GM21360 (cell line): ENCODE measurements around the gene CALB2.
A peak's percentile ranks its signal among the peaks of the same experiment; 100 is the strongest.
"Not testable (repeated sequence)": the region's sequence is repeated elsewhere in the genome, so short reads cannot be mapped to it uniquely, and the experiment has no call there.

Experiments
- ATAC-seq: cut with Tn5 transposase; IDR thresholded peaks from one replicate; pipeline ENCODE4 v1.9.1; 2021; ENCODE audit warnings: mild to moderate bottlenecking, moderate library complexity; ENCODE audit not compliant: unreplicated experiment

CALB2 gene

GRCh38 chr16:71358464-71358998 is at the start of gene CALB2:
CALB2 (plus strand) TSS chr16:71358723; CDS start chr16:71358793, 70 bp downstream.
- peak; percentile 78 for ATAC-seq

DNA sequence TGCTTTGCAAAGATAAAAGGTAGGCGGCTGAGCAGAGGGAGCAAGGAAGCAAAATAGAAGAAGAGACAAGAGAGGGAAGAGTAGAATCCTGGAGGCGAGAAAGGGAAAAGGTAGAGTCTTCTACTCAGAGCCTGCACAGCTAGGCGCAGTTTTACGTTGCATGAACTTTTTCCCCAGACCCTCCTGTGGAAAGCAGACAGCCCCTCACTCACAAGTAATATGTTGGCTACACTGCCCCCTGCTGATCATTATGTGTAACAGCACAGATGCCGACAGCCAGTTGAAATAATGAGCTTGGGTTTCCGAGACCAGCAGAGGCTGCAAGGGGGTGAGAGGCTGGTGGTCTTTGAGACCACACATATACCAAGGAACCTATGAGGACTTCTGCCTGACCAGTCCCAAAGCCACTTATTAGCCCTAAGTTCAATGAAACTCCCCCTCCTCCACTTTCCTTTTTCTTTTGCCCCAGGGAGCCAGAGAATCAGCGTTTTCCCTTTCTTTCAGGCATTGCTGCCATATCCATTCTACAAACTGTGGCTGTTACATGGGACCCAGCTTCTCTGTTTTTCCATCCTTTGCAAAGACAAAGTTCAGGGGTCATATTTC is 46.9 kb upstream of the CALB2 start:
- no peak for ATAC-seq

- ATAC-seq = not testable (repeated sequence)
Measured at GRCh38 chr16:71313591-71313990, 44.9 kb upstream of the CALB2 start.

DNA sequence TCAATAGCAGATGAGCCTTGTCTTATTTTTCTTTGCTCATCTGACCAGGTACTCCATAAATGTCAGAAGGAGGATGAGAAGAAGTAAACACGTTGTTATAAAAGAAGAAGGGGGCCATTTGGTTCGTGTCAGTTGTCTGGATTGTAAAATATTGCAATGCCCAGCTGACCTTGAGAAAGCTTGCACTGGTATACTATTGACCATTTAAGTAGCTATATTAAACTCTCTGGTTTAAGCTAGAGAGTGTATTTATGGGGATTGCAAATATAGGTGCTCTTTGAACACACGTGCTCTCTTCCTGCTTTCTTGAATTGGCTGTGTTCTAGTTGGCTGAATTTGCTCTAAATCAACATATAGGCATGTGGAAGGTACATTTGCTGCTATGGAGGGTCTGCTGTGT is 43.3 kb upstream of the CALB2 start:
- no peak for ATAC-seq

- no peak for ATAC-seq
Measured at GRCh38 chr16:71319999-71320398, 38.5 kb upstream of the CALB2 start.

DNA sequence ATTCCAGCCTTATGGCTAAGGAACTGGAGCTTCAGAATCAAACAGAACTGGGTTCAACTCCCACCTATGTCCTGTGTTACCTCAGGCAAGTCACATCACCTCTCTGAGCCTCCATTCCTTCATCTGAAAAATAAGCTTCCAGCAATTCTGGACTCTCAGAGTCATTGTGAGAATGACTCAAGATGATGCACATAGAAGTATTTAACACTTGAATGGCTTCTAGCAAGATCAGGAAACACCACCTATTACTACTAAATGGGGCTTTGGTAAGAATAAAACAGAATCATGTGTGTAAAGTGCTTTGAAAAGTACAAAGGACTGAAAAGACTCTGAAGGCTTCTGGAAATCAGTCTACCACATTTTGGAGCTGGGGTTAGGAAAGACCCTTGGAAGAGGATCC is 30.8 kb upstream of the CALB2 start:
- ATAC-seq = no peak

DNA sequence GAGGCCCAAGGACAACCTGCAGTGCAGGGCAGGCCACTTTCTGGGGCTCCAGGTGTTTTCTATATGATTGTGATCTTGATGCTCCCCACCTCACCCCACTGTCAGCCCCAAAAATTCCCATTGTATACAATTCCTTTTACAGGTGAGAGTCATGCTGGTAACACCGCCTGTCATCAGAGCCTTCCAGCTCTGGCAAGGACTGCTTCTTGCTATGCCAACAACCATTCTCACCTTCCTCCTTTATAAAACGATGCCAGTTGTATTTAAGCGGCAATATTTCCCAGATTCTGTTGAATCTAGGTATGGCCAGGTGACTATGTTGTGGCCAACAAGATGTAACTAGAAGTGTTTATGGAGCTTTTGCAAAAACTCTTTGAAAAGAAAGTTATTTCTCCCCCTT is 30.4 kb upstream of the CALB2 start:
- no peak for ATAC-seq

- no peak for ATAC-seq
Measured at GRCh38 chr16:71337631-71338030, 20.9 kb upstream of the CALB2 start.

GRCh38 chr16:71338193-71338592 is 20.3 kb upstream of the CALB2 start:
- ATAC-seq = no peak

GRCh38 chr16:71338632-71339031 is 19.9 kb upstream of the CALB2 start:
- ATAC-seq = no peak

DNA sequence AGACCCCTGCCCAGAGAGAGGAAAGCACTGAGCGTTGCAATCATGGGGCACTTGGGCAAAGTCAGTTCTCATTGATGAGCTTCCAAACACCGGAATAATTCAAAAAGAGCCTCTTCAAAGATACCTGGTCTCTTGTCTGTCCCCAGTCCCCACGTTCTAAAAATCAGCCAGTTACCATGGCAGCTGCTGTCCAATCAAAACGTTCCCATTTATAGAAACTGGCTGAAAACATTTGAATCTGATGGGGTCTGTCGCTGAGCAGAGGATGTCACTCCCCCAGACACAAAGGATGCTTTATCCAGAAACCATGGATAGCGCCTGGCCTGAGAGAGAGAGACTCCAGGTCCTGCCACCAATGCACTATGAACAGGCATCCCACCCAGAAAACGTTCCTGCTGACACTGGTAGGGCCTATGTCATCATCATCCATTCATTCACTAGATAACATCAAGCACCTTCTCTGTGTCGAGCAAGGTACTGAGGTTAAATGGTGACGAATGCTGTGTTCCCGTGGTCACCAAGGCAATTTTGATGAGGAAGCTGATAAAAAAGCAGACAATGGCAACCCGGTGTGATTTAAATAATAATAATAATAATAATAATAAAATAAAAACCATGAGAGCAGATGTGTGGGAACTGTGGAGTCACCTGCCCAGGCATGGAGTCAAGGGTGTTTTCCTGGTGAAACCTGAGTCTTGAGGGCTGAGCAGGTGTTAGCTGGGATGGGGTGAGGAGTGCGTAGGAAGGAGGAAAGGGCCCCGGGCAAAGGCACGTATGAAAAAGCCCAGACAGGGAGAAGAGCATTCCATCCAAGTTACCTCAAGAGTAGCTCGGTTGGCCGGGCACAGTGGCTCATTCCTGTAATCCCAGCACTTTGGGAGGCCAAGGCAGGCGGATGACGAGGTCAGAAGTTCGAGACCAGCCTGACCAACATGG is 19.0 kb upstream of the CALB2 start:
- no peak for ATAC-seq

DNA sequence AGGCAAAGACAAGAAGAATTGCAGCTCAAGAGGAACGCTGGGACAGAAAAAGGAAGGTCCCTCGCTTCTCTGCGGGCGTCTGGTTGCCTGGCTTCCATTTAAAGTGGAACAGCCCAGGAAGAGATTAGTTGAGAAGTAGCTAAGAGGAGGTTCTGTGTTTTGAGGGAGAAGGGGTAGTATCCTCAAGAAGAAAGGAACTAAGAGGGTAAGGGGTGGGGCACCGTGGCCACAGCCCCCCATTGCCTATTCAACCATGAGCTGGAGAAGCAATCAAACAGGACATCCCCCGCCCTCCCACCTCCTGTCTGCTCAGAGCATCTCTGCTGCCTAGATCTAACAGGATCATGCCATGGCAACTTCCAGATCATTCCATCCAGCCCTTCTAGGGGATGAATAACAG is 18.1 kb upstream of the CALB2 start:
- no peak for ATAC-seq

DNA sequence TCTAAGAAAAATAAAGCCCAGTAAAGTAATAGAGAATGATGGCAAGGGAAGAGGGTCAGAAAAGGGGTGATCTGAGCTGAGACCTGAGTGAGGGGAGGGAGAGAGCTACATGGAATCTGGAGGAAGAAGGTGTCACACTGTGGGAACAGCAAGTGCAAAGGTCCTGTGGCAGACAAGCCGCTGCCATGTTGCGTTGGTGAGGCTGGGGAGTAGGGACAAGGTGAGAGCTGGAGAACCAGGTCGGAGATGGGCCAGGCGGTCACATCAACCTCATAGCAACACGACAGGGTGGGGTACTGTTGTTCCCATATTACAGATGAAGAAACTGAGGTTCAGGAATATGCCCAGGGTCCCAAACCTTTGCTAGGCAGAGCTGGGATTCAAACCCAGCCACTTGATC is 16.6 kb upstream of the CALB2 start:
- ATAC-seq = no peak

GRCh38 chr16:71343078-71343477 is 15.4 kb upstream of the CALB2 start:
- no peak for ATAC-seq

DNA sequence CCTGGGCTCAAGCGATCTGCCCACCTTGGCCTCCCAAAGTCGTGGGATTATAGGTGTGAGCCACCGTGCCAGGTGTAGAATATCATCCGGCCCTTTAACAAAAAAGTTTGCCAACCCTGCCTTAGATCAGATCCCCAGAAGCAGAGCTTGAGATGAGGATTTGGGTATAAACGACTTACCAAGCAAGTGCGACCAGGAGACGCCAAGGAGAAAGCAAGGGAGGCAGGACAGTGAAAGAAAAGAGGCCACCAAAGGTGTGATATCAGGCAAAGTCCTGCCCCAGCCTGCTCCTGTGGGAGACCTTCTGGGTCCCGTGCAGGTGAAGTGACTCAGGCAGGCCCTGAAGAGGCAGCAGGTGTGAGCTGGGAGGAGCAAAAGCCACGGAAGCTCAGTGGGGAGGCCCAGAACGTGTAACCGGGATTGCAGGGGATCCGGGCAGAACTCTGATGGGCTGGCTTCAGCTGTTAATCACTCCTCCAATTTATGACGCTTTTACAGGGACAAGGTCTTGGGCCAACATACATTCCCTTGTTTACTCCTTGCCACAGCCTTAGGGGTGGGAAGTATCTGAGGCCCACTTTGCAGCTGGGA is 14.1 kb upstream of the CALB2 start:
- no peak for ATAC-seq

- ATAC-seq = no peak
Measured at GRCh38 chr16:71345031-71345430, 13.5 kb upstream of the CALB2 start.

DNA sequence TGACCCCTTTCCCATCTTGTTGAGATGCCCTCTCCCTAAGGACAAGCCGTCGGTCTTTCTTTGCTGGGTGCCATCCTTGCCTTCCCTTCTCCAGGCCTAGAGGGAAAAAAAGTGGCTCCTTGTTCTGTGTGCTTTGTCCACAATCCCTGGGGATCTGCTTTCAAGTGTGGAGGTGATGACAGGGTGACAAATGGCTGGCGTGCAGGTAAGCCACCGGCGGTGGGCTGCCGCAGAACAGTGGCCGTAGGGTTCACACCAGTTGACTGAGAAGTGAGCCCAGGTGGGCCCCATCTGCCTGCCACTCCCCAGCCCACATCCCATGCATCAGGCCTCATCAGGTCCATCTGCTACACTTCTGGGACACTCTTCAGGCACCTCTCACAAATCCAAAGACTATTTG is 11.4 kb upstream of the CALB2 start:
- no peak for ATAC-seq

GRCh38 chr16:71348262-71349085 is 10.0 kb upstream of the CALB2 start:
- ATAC-seq = no peak

GRCh38 chr16:71350821-71351557 is 7.5 kb upstream of the CALB2 start:
- ATAC-seq = no peak

DNA sequence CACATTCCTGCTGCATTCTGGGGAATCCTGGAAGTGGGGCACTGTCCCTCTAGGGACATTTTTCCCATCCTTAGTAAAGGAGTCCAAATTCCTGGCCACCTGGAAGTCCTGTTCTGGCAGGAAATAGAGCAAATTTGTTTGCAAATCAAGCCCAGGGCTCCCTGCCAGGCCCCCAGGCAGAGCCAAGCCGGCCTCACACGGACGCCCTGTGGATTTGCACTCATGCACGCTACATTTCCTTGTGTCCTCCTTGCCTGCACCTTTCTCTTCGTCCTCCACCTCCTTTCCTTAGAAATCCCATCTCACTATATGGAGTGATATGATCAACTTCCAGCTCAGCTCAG is 7.0 kb upstream of the CALB2 start:
- ATAC-seq = no peak
